IMR-90 (cell line): ENCODE measurements around the gene HYCC2.

ENCODE experiments used
- CTCF ChIP-seq: conservative IDR thresholded peaks from 2 replicates; pipeline ENCODE4 v1.5.1; 2012; ENCODE audit warnings: mild to moderate bottlenecking, low read depth, low read length, improper control_type of control experiment
- MAZ ChIP-seq: IDR thresholded peaks from 2 replicates; pipeline ENCODE4 v1.6.1; 2012; ENCODE audit warnings: low read depth, mild to moderate bottlenecking, low read length, improper control_type of control experiment, moderate library complexity, borderline replicate concordance

DNA sequence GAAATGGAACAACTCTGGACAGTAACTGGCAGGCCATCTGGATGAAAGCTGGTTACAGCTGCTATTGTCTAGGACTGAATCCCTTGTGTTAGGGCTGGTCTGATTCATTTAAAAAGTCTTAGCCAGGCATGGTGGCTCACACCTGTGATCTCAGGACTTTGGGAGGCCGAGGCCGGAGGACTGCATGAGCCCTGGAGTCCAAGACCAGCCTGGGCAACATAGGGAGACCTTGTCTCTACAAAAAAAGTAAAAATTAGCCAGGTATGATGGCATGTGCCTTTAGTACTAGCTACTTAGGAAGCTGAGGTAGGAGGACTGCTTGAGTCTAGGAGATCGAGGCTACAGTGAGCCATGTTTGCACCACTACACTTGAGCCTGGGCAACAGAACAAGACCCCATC lies 29.0 kb upstream of the HYCC2 start:
- TF ChIP-seq MAZ (no peak), CTCF (no peak)
